Gastrocnemius medialis (tissue), 4 donors: ENCODE data around the gene SIRPA.

Source experiments
- POLR2A ChIP-seq, 2 donors: fragments of 450-650 bp; IDR thresholded peaks; one replicate each; pipeline ENCODE4 v1.6.1; 2017; ENCODE audit warnings: antibody characterized with exemption in 2 of 2, mild to moderate bottlenecking in 2 of 2, moderate library complexity in 2 of 2
- TF ChIP-seq, protein P1 (sequence below), 5 experiments: fragments of 450-650 bp in 3 of 5; fragments of 200-600 bp in 2 of 5; sonication (generic) in 2 of 5; IDR thresholded peaks in 4 of 5; conservative IDR thresholded peaks in 1 of 5; 1 replicate in 4 of 5; 2 replicates in 1 of 5; pipeline ENCODE4 v1.5.1; 2016 to 2019; ENCODE audit warnings: antibody characterized with exemption in 5 of 5, mild to moderate bottlenecking in 3 of 5, moderate library complexity in 3 of 5

DNA sequence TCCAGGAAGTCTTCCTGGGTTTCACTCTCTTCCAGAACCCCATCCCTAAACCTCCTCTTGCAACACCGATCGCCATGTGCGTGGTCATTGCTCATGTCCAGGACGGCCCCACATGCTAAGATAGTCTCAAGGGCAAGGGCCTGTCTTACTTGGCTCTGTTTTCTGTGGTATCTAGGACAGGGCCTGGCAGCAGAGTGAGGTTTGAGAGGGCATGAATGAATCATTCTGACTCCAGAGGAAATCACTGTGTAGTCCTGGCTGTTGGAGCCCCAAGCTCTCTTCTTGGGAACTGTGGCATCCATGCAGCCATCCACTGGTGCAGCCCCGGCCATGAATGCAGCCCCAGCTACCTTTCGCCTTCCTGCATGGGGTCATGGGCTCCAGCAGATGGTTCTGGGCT, 12.4 kb downstream of the SIRPA start:
- TF ChIP-seq, protein P1, sequence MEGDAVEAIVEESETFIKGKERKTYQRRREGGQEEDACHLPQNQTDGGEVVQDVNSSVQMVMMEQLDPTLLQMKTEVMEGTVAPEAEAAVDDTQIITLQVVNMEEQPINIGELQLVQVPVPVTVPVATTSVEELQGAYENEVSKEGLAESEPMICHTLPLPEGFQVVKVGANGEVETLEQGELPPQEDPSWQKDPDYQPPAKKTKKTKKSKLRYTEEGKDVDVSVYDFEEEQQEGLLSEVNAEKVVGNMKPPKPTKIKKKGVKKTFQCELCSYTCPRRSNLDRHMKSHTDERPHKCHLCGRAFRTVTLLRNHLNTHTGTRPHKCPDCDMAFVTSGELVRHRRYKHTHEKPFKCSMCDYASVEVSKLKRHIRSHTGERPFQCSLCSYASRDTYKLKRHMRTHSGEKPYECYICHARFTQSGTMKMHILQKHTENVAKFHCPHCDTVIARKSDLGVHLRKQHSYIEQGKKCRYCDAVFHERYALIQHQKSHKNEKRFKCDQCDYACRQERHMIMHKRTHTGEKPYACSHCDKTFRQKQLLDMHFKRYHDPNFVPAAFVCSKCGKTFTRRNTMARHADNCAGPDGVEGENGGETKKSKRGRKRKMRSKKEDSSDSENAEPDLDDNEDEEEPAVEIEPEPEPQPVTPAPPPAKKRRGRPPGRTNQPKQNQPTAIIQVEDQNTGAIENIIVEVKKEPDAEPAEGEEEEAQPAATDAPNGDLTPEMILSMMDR (IDR thresholded peaks at IDR 0.05 in 4 of 5, conservative IDR thresholded peaks at IDR 0.05 in 1 of 5): no peak
- no peak for TF ChIP-seq POLR2A (IDR thresholded peaks at IDR 0.05)
